HG03066 (cell line): ENCODE data around the gene WNT3.
"Not testable (repeated sequence)": the region's sequence is repeated elsewhere in the genome, so short reads cannot be mapped to it uniquely, and the experiment has no call there.

Experiments
- ATAC-seq: cut with Tn5 transposase; IDR thresholded peaks from one replicate; pipeline ENCODE4 v1.9.1; 2021; ENCODE audit warnings: low read depth; ENCODE audit not compliant: unreplicated experiment

Gene WNT3

GRCh38 chr17:46769531-46770438 lies 48.7 kb downstream of the WNT3 start:
- no peak for ATAC-seq

GRCh38 chr17:46768896-46769295 lies 49.6 kb downstream of the WNT3 start:
- ATAC-seq, result not testable (repeated sequence)

GRCh38 chr17:46768540-46768870 lies 50.0 kb downstream of the WNT3 start:
- ATAC-seq, result no peak

- ATAC-seq, result no peak
Measured at GRCh38 chr17:46766493-46767491, 51.7 kb downstream of the WNT3 start.

- no peak for ATAC-seq
Measured at GRCh38 chr17:46765453-46765852, 53.0 kb downstream of the WNT3 start.

GRCh38 chr17:46764709-46765401 lies 53.6 kb downstream of the WNT3 start:
- no peak for ATAC-seq

- no peak for ATAC-seq
Measured at GRCh38 chr17:46764000-46764708, 54.3 kb downstream of the WNT3 start.

- ATAC-seq, result no peak
Measured at GRCh38 chr17:46763416-46763815, 55.1 kb downstream of the WNT3 start.

GRCh38 chr17:46759141-46759540 lies 59.4 kb downstream of the WNT3 start:
- ATAC-seq, result no peak

- no peak for ATAC-seq
Measured at GRCh38 chr17:46758614-46759013, 59.9 kb downstream of the WNT3 start.

GRCh38 chr17:46757588-46757987 lies 60.9 kb downstream of the WNT3 start:
- not testable (repeated sequence) for ATAC-seq

- no peak for ATAC-seq
Measured at GRCh38 chr17:46756861-46757260, 61.6 kb downstream of the WNT3 start.

GRCh38 chr17:46756081-46756735 lies 62.3 kb downstream of the WNT3 start:
- no peak for ATAC-seq

- no peak for ATAC-seq
Measured at GRCh38 chr17:46753776-46754175, 64.7 kb downstream of the WNT3 start.

- ATAC-seq, result no peak
Measured at GRCh38 chr17:46751425-46751824, 67.1 kb downstream of the WNT3 start.

- no peak for ATAC-seq
Measured at GRCh38 chr17:46745376-46745775, 73.1 kb downstream of the WNT3 start.

GRCh38 chr17:46744441-46744840 lies 74.1 kb downstream of the WNT3 start:
- no peak for ATAC-seq

- ATAC-seq, result no peak
Measured at GRCh38 chr17:46742565-46743270, 75.8 kb downstream of the WNT3 start.

GRCh38 chr17:46741122-46741730 lies 77.3 kb downstream of the WNT3 start:
- ATAC-seq, result no peak
